K562 (cell line): ENCODE results near the gene EVI5L. TPM values are rescaled to one million over a fixed set of nuclear protein-coding genes. Genes with fewer than 3 reads are reported as not detected.
A peak's percentile ranks its signal among the peaks of the same experiment; 100 is the strongest.

Experiments
- ARID4B ChIP-seq: sonication (generic); formaldehyde crosslinking; IDR thresholded peaks from 2 replicates; pipeline ENCODE4 v1.8.0; 2022; ENCODE audit warnings: mild to moderate bottlenecking, missing genetic modification reagents
- FOXM1 ChIP-seq, 2 experiments: fragments of 450-650 bp in 1 of 2; sonication (generic) in 1 of 2; formaldehyde crosslinking in 1 of 2; IDR thresholded peaks; 2 replicates each; pipeline versions ENCODE4 v1.6.1 to v1.9.0; 2017 to 2022; ENCODE audit warnings: low read depth in 2 of 2, mild to moderate bottlenecking in 2 of 2, missing genetic modification reagents in 1 of 2, moderate library complexity in 1 of 2
- KAT2B ChIP-seq: IDR thresholded peaks from one replicate; pipeline ENCODE4 v1.6.1; 2012; ENCODE audit warnings: low read depth, mild to moderate bottlenecking, control low read depth, inconsistent platforms, low read length, moderate library complexity
- MEF2A ChIP-seq: IDR thresholded peaks from 2 replicates; pipeline ENCODE4 v1.6.1; 2011; ENCODE audit warnings: low read depth, mild to moderate bottlenecking, low read length, moderate library complexity; ENCODE audit not compliant: control insufficient read depth
- PTBP1 ChIP-seq: fragments of 200-400 bp; formaldehyde crosslinking; IDR thresholded peaks from 2 replicates; pipeline ENCODE4 v1.6.1; 2017; ENCODE audit warnings: low read depth, low read length
- SAFB ChIP-seq: fragments of 200-400 bp; formaldehyde crosslinking; IDR thresholded peaks from 2 replicates; pipeline ENCODE4 v1.6.1; 2017; ENCODE audit warnings: low read depth, low read length, borderline replicate concordance
- SPI1 ChIP-seq: IDR thresholded peaks from 2 replicates; pipeline ENCODE4 v1.6.1; 2011; ENCODE audit warnings: low read depth, low read length, control low read depth, borderline replicate concordance
- STAT6 ChIP-seq: sonication (generic); formaldehyde crosslinking; IDR thresholded peaks from 2 replicates; pipeline ENCODE4 v1.8.1; 2023; ENCODE audit warnings: mild to moderate bottlenecking, missing genetic modification reagents
- THAP7 ChIP-seq: fragments of 250-450 bp; sonication (Bioruptor Pico); IDR thresholded peaks from 2 replicates; pipeline ENCODE4 v1.5.0; 2021
- ZNF318 ChIP-seq, 2 experiments: fragments of 450-650 bp; IDR thresholded peaks; 2 replicates each; pipeline ENCODE4 v1.6.1; 2016; ENCODE audit warnings: mild to moderate bottlenecking in 2 of 2, borderline replicate concordance in 1 of 2, low read depth in 1 of 2, moderate library complexity in 1 of 2
- ZNF717 ChIP-seq: fragments of 250-450 bp; sonication (Bioruptor Pico); IDR thresholded peaks from 2 replicates; pipeline ENCODE4 v1.5.0; 2021
- polyA plus RNA-seq, 8 experiments: library from polyadenylated mRNA; depleted of rRNA in 4 of 8; stranded (reverse) in 5 of 8; unstranded in 3 of 8; fragments of >200 nt; fragmentation: Nextera tagmentation in 2 of 8; fragmentation: Illumina TruSeq in 1 of 8; extraction: Ambion mirVana in 2 of 8; extraction: Trizol in 1 of 8; gene quantifications; 2 replicates each; pipeline versions ENCODE4 v1.2.1 to v1.2.3, GENCODE V29; 2011 to 2014; ENCODE audit warnings: inconsistent platforms in 1 of 8, missing spikeins in 1 of 8
- total RNA-seq, 7 experiments: library from RNA; depleted of rRNA in 6 of 7; stranded (reverse); fragments of >200 nt in 6 of 7; fragmentation: Illumina TruSeq in 2 of 7; extraction: Trizol in 2 of 7; gene quantifications; 2 replicates each; pipeline versions ENCODE4 v1.2.1 to v1.2.3, GENCODE V29; 2011 to 2021; ENCODE audit warnings: low replicate concordance in 1 of 7

Gene EVI5L
- total and polyA plus RNA-seq, 9 of the 15 experiments (the other 6 are each of a cell fraction or from before 2014, with no cell fraction given): 0.69 to 1.8 (median 1.2) TPM; not detected in 2

- TF ChIP-seq STAT6 (CRISPR knock-in tag) (0 out of 2 replicates have a peak, but pooled peaks have one; percentile 84), SPI1 (no peak), THAP7 (CRISPR knock-in tag) (no peak), KAT2B (no peak), SAFB (0 out of 2 replicates have a peak, but pooled peaks have one; percentile 17), ZNF717 (CRISPR knock-in tag) (no peak), FOXM1 (IDR thresholded peaks at IDR 0.05; ENCODE audit: low read depth) (no peak), FOXM1 (CRISPR knock-in tag; IDR thresholded peaks at IDR 0.05; ENCODE audit: low read depth) (peak; percentile 77), ARID4B (peak; percentile 77), PTBP1 (no peak), ZNF318 (IDR thresholded peaks at IDR 0.05; ENCODE audit: borderline replicate concordance in 1 of 2, low read depth in 1 of 2) (no peak), MEF2A (no peak)
These were observed 39.5 kb downstream of the EVI5L start (continued) for GRCh38 chr19:7869453-7869909.
